Trophoblast cell (in vitro differentiated cells and primary cell): Measurements from ENCODE around the gene POLR3K.
"Not testable (repeated sequence)": the region's sequence is repeated elsewhere in the genome, so short reads cannot be mapped to it uniquely, and the experiment has no call there.

ENCODE experiments used
- DNase-seq, 2 donors: peaks; one replicate each; pipeline ENCODE4 v3.0.0-alpha.2; 2016
- H2AFZ ChIP-seq: 2 replicates; pipeline ENCODE4 v1.6.1; 2013; ENCODE audit warnings: low read length, moderate library complexity, mild to moderate bottlenecking; ENCODE audit not compliant: insufficient read depth, poor library complexity
- H2AK5ac ChIP-seq: 2 replicates; pipeline ENCODE4 v1.6.1; 2013; ENCODE audit warnings: mild to moderate bottlenecking, low read length
- H2BK120ac ChIP-seq: 2 replicates; pipeline ENCODE4 v1.6.1; 2013; ENCODE audit warnings: low read length, mild to moderate bottlenecking, moderate library complexity; ENCODE audit not compliant: insufficient read depth, poor library complexity
- H2BK12ac ChIP-seq: 2 replicates; pipeline ENCODE4 v1.6.1; 2013; ENCODE audit warnings: mild to moderate bottlenecking, low read length, moderate library complexity
- H2BK5ac ChIP-seq: 2 replicates; pipeline ENCODE4 v1.6.1; 2013; ENCODE audit warnings: low read length, low read depth, moderate library complexity, mild to moderate bottlenecking; ENCODE audit not compliant: poor library complexity
- H3K14ac ChIP-seq: 2 replicates; pipeline ENCODE4 v1.6.1; 2013; ENCODE audit warnings: mild to moderate bottlenecking, low read length
- H3K18ac ChIP-seq: 2 replicates; pipeline ENCODE4 v1.6.1; 2013; ENCODE audit warnings: mild to moderate bottlenecking, low read length
- H3K23ac ChIP-seq: 2 replicates; pipeline ENCODE4 v1.6.1; 2013; ENCODE audit warnings: low read length
- H3K27ac ChIP-seq: 2 replicates; pipeline ENCODE4 v1.5.1; 2013; ENCODE audit warnings: low read depth, mild to moderate bottlenecking, inconsistent platforms, low read length, moderate library complexity
- H3K27me3 ChIP-seq: 2 replicates; pipeline ENCODE4 v1.6.1; 2013; ENCODE audit warnings: inconsistent platforms, mild to moderate bottlenecking, low read length, moderate library complexity; ENCODE audit not compliant: insufficient read depth
- H3K36me3 ChIP-seq, 2 experiments: 1 replicate in 1 of 2; 2 replicates in 1 of 2; pipeline ENCODE4 v1.6.1; 2013; ENCODE audit warnings: low read length in 2 of 2, mild to moderate bottlenecking in 2 of 2, moderate library complexity in 1 of 2; ENCODE audit not compliant: insufficient read depth in 2 of 2, control insufficient read depth in 1 of 2
- H3K4ac ChIP-seq: 2 replicates; pipeline ENCODE4 v1.6.1; 2013; ENCODE audit warnings: low read depth, mild to moderate bottlenecking, low read length, moderate library complexity
- H3K4me1 ChIP-seq, 2 experiments: 1 replicate in 1 of 2; 2 replicates in 1 of 2; pipeline ENCODE4 v1.6.1; 2013; ENCODE audit warnings: low read length in 2 of 2, mild to moderate bottlenecking in 2 of 2, moderate library complexity in 1 of 2; ENCODE audit not compliant: insufficient read depth in 2 of 2, control insufficient read depth in 1 of 2
- H3K4me2 ChIP-seq: 2 replicates; pipeline ENCODE4 v1.6.1; 2013; ENCODE audit warnings: inconsistent platforms, mild to moderate bottlenecking, low read length, moderate library complexity
- H3K4me3 ChIP-seq: 2 replicates; pipeline ENCODE4 v1.5.1; 2013; ENCODE audit warnings: mild to moderate bottlenecking, low read depth, low read length, inconsistent platforms
- H3K79me1 ChIP-seq: one replicate; pipeline ENCODE4 v1.6.1; 2013; ENCODE audit warnings: low read length
- H3K79me2 ChIP-seq: 2 replicates; pipeline ENCODE4 v1.6.1; 2013; ENCODE audit warnings: low read length, mild to moderate bottlenecking; ENCODE audit not compliant: control insufficient read depth, insufficient read depth, poor library complexity
- H3K9ac ChIP-seq: 2 replicates; pipeline ENCODE4 v1.6.1; 2013; ENCODE audit warnings: mild to moderate bottlenecking, low read length
- H3K9me3 ChIP-seq: 2 replicates; pipeline ENCODE4 v1.6.1; 2013; ENCODE audit warnings: low read depth, mild to moderate bottlenecking, control low read depth, inconsistent platforms, low read length; ENCODE audit not compliant: insufficient read depth
- H4K12ac ChIP-seq: 2 replicates; pipeline ENCODE4 v1.6.1; 2013; ENCODE audit warnings: low read depth, mild to moderate bottlenecking, low read length, moderate library complexity
- H4K8ac ChIP-seq: 2 replicates; pipeline ENCODE4 v1.6.1; 2013; ENCODE audit warnings: low read depth, mild to moderate bottlenecking, low read length, moderate library complexity
- H4K91ac ChIP-seq: one replicate; pipeline ENCODE4 v1.6.1; 2013; ENCODE audit warnings: low read depth, mild to moderate bottlenecking, low read length, moderate library complexity
- WGBS: extraction: QIAGEN DNeasy Blood & Tissue Kit; methylation state at CpG from one replicate; pipeline ENCODE4 v1.1.7; 2013; ENCODE audit warnings: missing lambda C conversion rate; ENCODE audit not compliant: insufficient read length, insufficient coverage; ENCODE audit errors: extremely low coverage; 5-methylcytosine and 5-hydroxymethylcytosine counted together

The POLR3K gene

GRCh38 chr16:50769-51591 is 2.4 kb downstream of the POLR3K start:
- no peak overlapping the region for H3K4me3 ChIP-seq
- H3K4me2 ChIP-seq = no peak overlapping the region
- no peak overlapping the region for H3K14ac ChIP-seq
- WGBS = no CpG with 5 or more reads among the region's 15 CpGs
- no peaks in the 10 kb centered on the region for H3K27me3 ChIP-seq
- H3K18ac ChIP-seq = no peak overlapping the region
- peaks cover 3% of the 10 kb centered on the region for H3K79me2 ChIP-seq
- H3K23ac ChIP-seq = no peak overlapping the region
- H4K8ac ChIP-seq = no peak overlapping the region
- peaks cover 20 to 25% of the 10 kb centered on the region in 2 experiments for H3K36me3 ChIP-seq
- H2AK5ac ChIP-seq = no peak overlapping the region
- DNase-seq = no peak
- no peak overlapping the region for H2BK5ac ChIP-seq
- no peak overlapping the region for H3K4ac ChIP-seq
- H3K79me1 ChIP-seq = peaks cover 8% of the 10 kb centered on the region
- no peak overlapping the region for H2BK120ac ChIP-seq
- no peak overlapping the region for H4K91ac ChIP-seq
- H3K9me3 ChIP-seq = no peaks in the 10 kb centered on the region
- no peak overlapping the region for H4K12ac ChIP-seq
- no peak overlapping the region for H2AFZ ChIP-seq
- H2BK12ac ChIP-seq = no peak overlapping the region
- H3K4me1 ChIP-seq = peaks cover 3 to 6% of the 10 kb centered on the region in 2 experiments
- no peak overlapping the region for H3K27ac ChIP-seq
- no peak overlapping the region for H3K9ac ChIP-seq

DNA sequence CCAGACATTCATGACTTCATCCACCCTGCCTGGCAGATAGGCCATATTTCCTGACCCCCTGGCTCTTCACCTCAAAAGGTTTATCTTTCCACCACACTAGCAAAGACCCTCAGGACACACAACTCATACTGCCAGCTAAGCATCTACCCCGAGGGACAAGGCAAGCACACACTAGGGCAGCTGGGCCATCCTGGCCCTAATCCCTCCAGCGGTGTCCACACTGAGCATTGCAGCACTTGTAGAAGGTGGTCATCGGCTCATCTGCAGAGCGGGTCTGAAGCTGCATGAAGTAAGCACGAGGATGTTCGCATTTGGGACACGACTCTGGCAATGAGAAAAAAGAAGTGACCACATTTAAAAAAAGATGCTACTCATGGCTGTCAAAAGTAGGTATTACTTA is 6.2 kb downstream of the POLR3K start:
- Histone ChIP-seq H4K12ac (no peak overlapping the region), H3K27ac (no peak overlapping the region), H2BK5ac (no peak overlapping the region), H3K4me2 (no peak overlapping the region), H4K8ac (no peak overlapping the region), H2BK120ac (no peak overlapping the region), H3K4ac (no peak overlapping the region), H2BK12ac (no peak overlapping the region), H3K9me3 (no peaks in the 10 kb centered on the region), H3K18ac (no peak overlapping the region), H3K36me3 (peaks cover 16 to 20% of the 10 kb centered on the region in 2 experiments), H3K79me2 (no peaks in the 10 kb centered on the region), H3K4me3 (no peak overlapping the region), H3K27me3 (no peaks in the 10 kb centered on the region), H4K91ac (no peak overlapping the region), H3K9ac (no peak overlapping the region), H3K14ac (no peak overlapping the region), H3K23ac (no peak overlapping the region), H3K4me1 (no peaks in the 10 kb centered on the region), H3K79me1 (no peaks in the 10 kb centered on the region), H2AFZ (no peak overlapping the region), H2AK5ac (no peak overlapping the region)
- no CpG with 5 or more reads among the region's 7 CpGs for WGBS
- DNase-seq = no peak

GRCh38 chr16:46510-46909 is 6.9 kb downstream of the POLR3K start:
- not testable (repeated sequence) for H2BK5ac ChIP-seq, H3K18ac ChIP-seq, H2BK120ac ChIP-seq, H3K14ac ChIP-seq, H3K4me1 ChIP-seq, H2AK5ac ChIP-seq, H2AFZ ChIP-seq, H3K27ac ChIP-seq, H4K8ac ChIP-seq, H2BK12ac ChIP-seq, H4K91ac ChIP-seq, H3K9me3 ChIP-seq, H3K79me1 ChIP-seq, H3K4ac ChIP-seq, H3K4me3 ChIP-seq, H3K79me2 ChIP-seq, DNase-seq, H4K12ac ChIP-seq, H3K4me2 ChIP-seq, H3K23ac ChIP-seq, H3K9ac ChIP-seq, H3K27me3 ChIP-seq
- H3K36me3 ChIP-seq = peaks cover 21 to 24% of the 10 kb centered on the region in 2 experiments
- WGBS = no CpG with 5 or more reads among the region's 7 CpGs

GRCh38 chr16:45454-45853 is 8.0 kb downstream of the POLR3K start:
- H3K4me3 ChIP-seq = no peak overlapping the region
- no peak overlapping the region for H3K4ac ChIP-seq
- no peak overlapping the region for H4K91ac ChIP-seq
- H2AK5ac ChIP-seq = no peak overlapping the region
- no peak overlapping the region for H4K12ac ChIP-seq
- no peaks in the 10 kb centered on the region for H3K4me1 ChIP-seq
- no peak overlapping the region for H2BK12ac ChIP-seq
- no peak overlapping the region for H3K4me2 ChIP-seq
- H3K36me3 ChIP-seq = peaks cover 17 to 20% of the 10 kb centered on the region in 2 experiments
- H3K79me2 ChIP-seq = no peaks in the 10 kb centered on the region
- no peaks in the 10 kb centered on the region for H3K27me3 ChIP-seq
- H4K8ac ChIP-seq = no peak overlapping the region
- H3K18ac ChIP-seq = no peak overlapping the region
- DNase-seq = no peak
- H3K23ac ChIP-seq = no peak overlapping the region
- H2BK120ac ChIP-seq = no peak overlapping the region
- WGBS = no CpG with 5 or more reads among the region's 5 CpGs
- no peak overlapping the region for H3K27ac ChIP-seq
- H3K9me3 ChIP-seq = peaks cover 5% of the 10 kb centered on the region
- H2AFZ ChIP-seq = no peak overlapping the region
- H3K14ac ChIP-seq = no peak overlapping the region
- no peaks in the 10 kb centered on the region for H3K79me1 ChIP-seq
- no peak overlapping the region for H3K9ac ChIP-seq
- H2BK5ac ChIP-seq = no peak overlapping the region
